Testis (tissue), 3 donors: Measurements from ENCODE around the gene CHST8. TPM values are rescaled to one million over a fixed set of nuclear protein-coding genes. Genes with fewer than 3 reads are reported as not detected.

Experiments used
- DNase-seq: peaks from one replicate; pipeline ENCODE4 v3.0.0-alpha.2; 2019
- H3K27ac ChIP-seq, 2 donors: fragments of 200-600 bp; sonication (generic); one replicate each; pipeline ENCODE4 v1.5.1; 2019
- H3K27me3 ChIP-seq: fragments of 200-600 bp; sonication (generic); one replicate; pipeline ENCODE4 v1.5.1; 2019
- H3K36me3 ChIP-seq: fragments of 200-600 bp; sonication (generic); one replicate; pipeline ENCODE4 v1.5.1; 2017; ENCODE audit warnings: low read depth; ENCODE audit errors: missing control alignments
- H3K4me1 ChIP-seq: fragments of 200-600 bp; sonication (generic); one replicate; pipeline ENCODE4 v1.5.1; 2019
- H3K4me3 ChIP-seq, 2 donors: fragments of 200-600 bp; sonication (generic); one replicate each; pipeline ENCODE4 v1.5.1; 2017 to 2019
- H3K9me3 ChIP-seq: fragments of 200-600 bp; sonication (generic); one replicate; pipeline ENCODE4 v1.5.1; 2017
- CTCF ChIP-seq, 3 experiments: fragments of 450-650 bp in 2 of 3; fragments of 200-600 bp in 1 of 3; sonication (generic) in 1 of 3; IDR thresholded peaks; one replicate each; pipeline ENCODE4 v1.5.1; 2016 to 2019; ENCODE audit warnings: antibody characterized with exemption in 3 of 3, mild to moderate bottlenecking in 2 of 3, moderate library complexity in 1 of 3
- POLR2A ChIP-seq: fragments of 450-650 bp; IDR thresholded peaks from one replicate; pipeline ENCODE4 v1.6.1; 2017; ENCODE audit warnings: antibody characterized with exemption, mild to moderate bottlenecking, moderate library complexity
- WGBS, 2 donors: methylation state at CpG; one replicate each; pipeline ENCODE4 v1.1.5; 2018; 5-methylcytosine and 5-hydroxymethylcytosine counted together
- intact Hi-C: fragments of 100-400 bp; cut with DNase I; formaldehyde crosslinking; loops from one replicate; pipeline ENCODE4 v1.15.1; 2023; ENCODE audit warnings: low total_unique reads
- polyA plus RNA-seq: library from polyadenylated mRNA; stranded (reverse); fragments of 350-450 nt; fragmentation: Illumina TruSeq; extraction: RNeasy Lipid Tissue Mini Kit (QIAGEN cat#74804); gene quantifications from one replicate; pipeline ENCODE4 v1.2.3, GENCODE V29; 2014; ENCODE audit warnings: low read depth, low replicate concordance; ENCODE audit not compliant: insufficient read depth
- total RNA-seq, 2 donors: library from RNA; depleted of rRNA; stranded (reverse); fragments of >200 nt; gene quantifications; one replicate each; pipeline ENCODE4 v1.2.3, GENCODE V29; 2016

CHST8 gene
- total and polyA plus RNA-seq, 3 donors from 2014 or later: 0.75 to 0.93 (median 0.79) TPM

DNA sequence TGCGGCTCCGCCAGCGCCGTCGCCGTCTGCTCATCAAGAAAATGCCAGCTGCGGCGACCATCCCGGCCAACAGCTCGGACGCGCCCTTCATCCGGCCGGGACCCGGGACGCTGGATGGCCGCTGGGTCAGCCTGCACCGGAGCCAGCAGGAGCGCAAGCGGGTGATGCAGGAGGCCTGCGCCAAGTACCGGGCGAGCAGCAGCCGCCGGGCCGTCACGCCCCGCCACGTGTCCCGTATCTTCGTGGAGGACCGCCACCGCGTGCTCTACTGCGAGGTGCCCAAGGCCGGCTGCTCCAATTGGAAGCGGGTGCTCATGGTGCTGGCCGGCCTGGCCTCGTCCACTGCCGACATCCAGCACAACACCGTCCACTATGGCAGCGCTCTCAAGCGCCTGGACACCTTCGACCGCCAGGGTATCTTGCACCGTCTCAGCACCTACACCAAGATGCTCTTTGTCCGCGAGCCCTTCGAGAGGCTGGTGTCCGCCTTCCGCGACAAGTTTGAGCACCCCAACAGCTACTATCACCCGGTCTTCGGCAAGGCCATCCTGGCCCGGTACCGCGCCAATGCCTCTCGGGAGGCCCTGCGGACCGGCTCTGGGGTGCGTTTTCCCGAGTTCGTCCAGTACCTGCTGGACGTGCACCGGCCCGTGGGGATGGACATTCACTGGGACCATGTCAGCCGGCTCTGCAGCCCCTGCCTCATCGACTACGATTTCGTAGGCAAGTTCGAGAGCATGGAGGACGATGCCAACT is 150.5 kb downstream of the CHST8 start:
- 68 to 87% methylated on average over 12 to 68 of the region's 72 CpGs for WGBS, 2 donors
- H3K9me3 ChIP-seq: no peaks in the 10 kb centered on the region
- no peak overlapping the region for H3K27ac ChIP-seq
- TF ChIP-seq CTCF (IDR thresholded peaks at IDR 0.05) (no peak), POLR2A (no peak)
- H3K36me3 ChIP-seq: no peaks in the 10 kb centered on the region
- no peaks in the 10 kb centered on the region for H3K27me3 ChIP-seq
- intact Hi-C loops: loop anchor here (10.0 kb wide), 3 partner anchors 337 to 537 kb away; no protein-coding TSS in a partner anchor
- peak overlapping the region in 1 of 2 donors; percentile 13 for H3K4me3 ChIP-seq
- peaks cover 3% of the 10 kb centered on the region for H3K4me1 ChIP-seq
- no peak for DNase-seq

DNA sequence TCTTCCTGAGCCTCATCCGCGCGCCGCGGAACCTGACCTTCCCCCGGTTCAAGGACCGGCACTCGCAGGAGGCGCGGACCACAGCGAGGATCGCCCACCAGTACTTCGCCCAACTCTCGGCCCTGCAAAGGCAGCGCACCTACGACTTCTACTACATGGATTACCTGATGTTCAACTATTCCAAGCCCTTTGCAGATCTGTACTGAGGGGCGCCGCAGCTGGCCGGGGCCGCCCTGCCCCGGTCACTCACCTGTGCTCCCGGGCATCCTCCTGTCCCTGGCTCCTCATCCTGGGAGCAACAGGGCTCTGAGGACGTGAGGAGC is 151.1 kb downstream of the CHST8 start:
- Histone ChIP-seq H3K27me3 (no peaks in the 10 kb centered on the region), H3K4me1 (peaks cover 3% of the 10 kb centered on the region), H3K27ac (no peak overlapping the region), H3K4me3 (peak overlapping the region in 1 of 2 donors; percentile 13), H3K9me3 (no peaks in the 10 kb centered on the region), H3K36me3 (no peaks in the 10 kb centered on the region)
- WGBS, 2 donors: 75 to 94% methylated on average over 9 to 23 of the region's 23 CpGs
- no peak for DNase-seq
- intact Hi-C loops: loop anchor here (10.0 kb wide), 3 partner anchors 338 to 538 kb away; no protein-coding TSS in a partner anchor
- no peak for TF ChIP-seq CTCF (IDR thresholded peaks at IDR 0.05)
- no peak for TF ChIP-seq POLR2A

- H3K4me3 ChIP-seq: no peak overlapping the region
- TF ChIP-seq CTCF (IDR thresholded peaks at IDR 0.05) (no peak), POLR2A (no peak)
- H3K36me3 ChIP-seq: no peaks in the 10 kb centered on the region
- intact Hi-C loops: loop anchor here (10.0 kb wide), 3 partner anchors 339 to 539 kb away; no protein-coding TSS in a partner anchor
- H3K27me3 ChIP-seq: no peaks in the 10 kb centered on the region
- no peak overlapping the region for H3K27ac ChIP-seq
- H3K9me3 ChIP-seq: no peaks in the 10 kb centered on the region
- no peak for DNase-seq
- 53 to 92% methylated on average over 2 to 6 of the region's 6 CpGs for WGBS, 2 donors
- peaks cover 3% of the 10 kb centered on the region for H3K4me1 ChIP-seq
Measured at GRCh38 chr19:33773704-33774624, 152.2 kb downstream of the CHST8 start.

GRCh38 chr19:33774751-33775150 is 153.0 kb downstream of the CHST8 start:
- TF ChIP-seq CTCF (IDR thresholded peaks at IDR 0.05) (no peak), POLR2A (no peak)
- no peak overlapping the region for H3K4me3 ChIP-seq
- peaks cover 3% of the 10 kb centered on the region for H3K4me1 ChIP-seq
- H3K27ac ChIP-seq: no peak overlapping the region
- intact Hi-C loops: loop anchor here (10.0 kb wide), 3 partner anchors 340 to 540 kb away; no protein-coding TSS in a partner anchor
- WGBS, 2 donors: 87 to 90% methylated on average over 6 of the region's 6 CpGs
- H3K36me3 ChIP-seq: no peaks in the 10 kb centered on the region
- DNase-seq: no peak
- no peaks in the 10 kb centered on the region for H3K27me3 ChIP-seq
- no peaks in the 10 kb centered on the region for H3K9me3 ChIP-seq
